ENCODE data around the gene JAG1.
A peak's percentile ranks its signal among the peaks of the same experiment; 100 is the strongest.

The JAG1 gene

DNA sequence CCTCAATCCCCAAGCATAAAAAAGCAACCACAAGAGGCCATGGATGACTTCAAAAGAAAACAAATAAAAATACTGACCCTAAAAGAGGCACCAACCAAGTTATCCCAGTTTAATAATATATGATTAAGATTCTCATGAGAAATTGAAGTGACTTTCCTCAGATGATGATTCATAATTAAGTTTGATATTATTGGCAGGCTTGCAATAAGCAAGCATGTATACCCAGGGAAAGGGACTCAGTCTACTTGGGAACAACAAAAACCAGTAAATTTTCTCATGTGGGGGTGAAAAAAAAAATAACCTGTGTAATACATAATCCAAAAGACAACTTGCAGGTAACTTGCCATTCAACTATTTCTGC is 19.6 kb downstream of the JAG1 start:
- no peak for DNase-seq (ENCODE audit: low read depth)
- no peak overlapping the region for H3K4me3 ChIP-seq (replicated peaks; ENCODE audit: low read depth, low read length)
- TF ChIP-seq, protein P1, sequence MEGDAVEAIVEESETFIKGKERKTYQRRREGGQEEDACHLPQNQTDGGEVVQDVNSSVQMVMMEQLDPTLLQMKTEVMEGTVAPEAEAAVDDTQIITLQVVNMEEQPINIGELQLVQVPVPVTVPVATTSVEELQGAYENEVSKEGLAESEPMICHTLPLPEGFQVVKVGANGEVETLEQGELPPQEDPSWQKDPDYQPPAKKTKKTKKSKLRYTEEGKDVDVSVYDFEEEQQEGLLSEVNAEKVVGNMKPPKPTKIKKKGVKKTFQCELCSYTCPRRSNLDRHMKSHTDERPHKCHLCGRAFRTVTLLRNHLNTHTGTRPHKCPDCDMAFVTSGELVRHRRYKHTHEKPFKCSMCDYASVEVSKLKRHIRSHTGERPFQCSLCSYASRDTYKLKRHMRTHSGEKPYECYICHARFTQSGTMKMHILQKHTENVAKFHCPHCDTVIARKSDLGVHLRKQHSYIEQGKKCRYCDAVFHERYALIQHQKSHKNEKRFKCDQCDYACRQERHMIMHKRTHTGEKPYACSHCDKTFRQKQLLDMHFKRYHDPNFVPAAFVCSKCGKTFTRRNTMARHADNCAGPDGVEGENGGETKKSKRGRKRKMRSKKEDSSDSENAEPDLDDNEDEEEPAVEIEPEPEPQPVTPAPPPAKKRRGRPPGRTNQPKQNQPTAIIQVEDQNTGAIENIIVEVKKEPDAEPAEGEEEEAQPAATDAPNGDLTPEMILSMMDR (IDR thresholded peaks at IDR 0.05; ENCODE audit: low read length, missing control alignments), result no peak

DNA sequence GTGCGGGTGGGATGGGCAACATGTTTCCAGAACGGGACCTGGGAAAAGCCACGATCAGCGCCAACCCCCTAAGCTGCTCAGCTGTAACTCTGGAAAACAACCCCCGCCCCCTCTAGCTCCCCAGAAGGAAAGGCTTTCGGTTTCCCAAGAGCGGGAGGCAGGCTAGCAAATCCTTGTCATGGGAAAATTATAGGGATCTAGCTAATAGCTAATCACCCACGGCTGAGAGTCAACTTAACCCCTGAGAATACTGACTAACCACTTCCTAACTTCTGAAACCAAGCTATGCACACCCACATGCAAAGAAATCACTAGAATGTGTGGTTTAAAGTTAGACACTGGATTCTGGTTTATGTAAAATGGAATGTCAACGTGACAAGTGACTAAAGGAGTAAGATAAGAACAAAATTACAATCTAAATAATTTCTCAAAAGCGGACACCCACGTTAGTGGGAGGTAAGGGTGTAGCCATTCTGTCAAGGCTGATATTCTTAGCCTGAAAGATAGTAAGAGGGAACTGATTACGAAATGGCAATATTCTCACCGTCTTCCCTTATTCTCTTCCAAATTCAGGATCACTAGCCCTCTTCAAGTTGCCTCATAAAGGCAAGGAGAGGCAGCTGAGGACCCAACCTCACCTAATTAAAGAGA is 20.1 kb downstream of the JAG1 start:
- TF ChIP-seq, protein P1 (IDR thresholded peaks at IDR 0.05; ENCODE audit: low read length, missing control alignments), result no peak
- DNase-seq (ENCODE audit: low read depth), result peak; percentile 83

GRCh38 chr20:10652660-10653261 is 21.0 kb downstream of the JAG1 start:
- no peak for DNase-seq (ENCODE audit: low read depth)
- TF ChIP-seq, protein P1 (IDR thresholded peaks at IDR 0.05; ENCODE audit: low read length, missing control alignments), result no peak
- H3K4me3 ChIP-seq (replicated peaks; ENCODE audit: low read depth, low read length), result peak overlapping the region; percentile 12

More for the DNA sequence above, 20.1 kb downstream of the JAG1 start:
- H3K4me3 ChIP-seq (replicated peaks; ENCODE audit: low read depth, low read length), result no peak overlapping the region

GRCh38 chr20:10652185-10652584 is 21.6 kb downstream of the JAG1 start:
- no peak for DNase-seq (ENCODE audit: low read depth)
- no peak overlapping the region for H3K4me3 ChIP-seq (replicated peaks; ENCODE audit: low read depth, low read length)
- TF ChIP-seq, protein P1 (IDR thresholded peaks at IDR 0.05; ENCODE audit: low read length, missing control alignments), result no peak

DNA sequence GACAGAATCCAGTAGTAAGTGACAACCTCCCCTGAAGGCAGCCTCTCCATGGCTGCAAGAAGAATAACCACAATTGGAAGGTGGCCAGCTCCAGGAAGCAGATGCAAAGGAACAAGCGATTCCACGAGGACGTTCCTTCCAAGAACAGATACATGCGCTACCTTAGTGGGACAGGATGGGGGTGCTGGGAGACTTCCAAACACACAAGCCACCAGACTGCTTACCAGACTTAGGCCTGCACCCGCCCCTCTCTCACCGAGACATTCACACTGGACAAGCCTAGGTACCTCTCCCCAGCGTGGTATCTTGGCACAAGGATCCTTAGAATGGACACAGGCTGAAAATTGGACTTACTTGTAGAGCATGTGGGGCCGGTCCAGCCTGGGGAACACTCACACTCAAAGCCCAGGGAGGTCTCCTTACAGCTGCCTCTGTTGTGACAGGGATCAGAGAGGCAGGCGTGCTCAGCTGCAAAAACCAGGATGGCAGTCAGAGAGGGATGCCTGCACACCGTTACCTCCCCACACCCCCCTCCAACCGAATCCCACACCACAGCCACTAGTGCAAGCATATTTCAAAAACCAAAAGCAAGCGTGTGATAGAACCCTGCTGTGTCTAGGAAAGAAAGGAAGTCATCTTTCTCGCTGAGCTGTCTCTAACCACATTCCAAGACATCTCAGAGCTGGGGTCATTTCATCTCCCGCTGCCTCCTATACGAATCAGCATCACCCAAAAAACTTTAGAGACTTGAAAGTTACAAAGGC is 22.4 kb downstream of the JAG1 start:
- peak; percentile 70 for DNase-seq (ENCODE audit: low read depth)
- H3K4me3 ChIP-seq (replicated peaks; ENCODE audit: low read depth, low read length), result no peak overlapping the region
- TF ChIP-seq, protein P1 (IDR thresholded peaks at IDR 0.05; ENCODE audit: low read length, missing control alignments), result no peak

DNA sequence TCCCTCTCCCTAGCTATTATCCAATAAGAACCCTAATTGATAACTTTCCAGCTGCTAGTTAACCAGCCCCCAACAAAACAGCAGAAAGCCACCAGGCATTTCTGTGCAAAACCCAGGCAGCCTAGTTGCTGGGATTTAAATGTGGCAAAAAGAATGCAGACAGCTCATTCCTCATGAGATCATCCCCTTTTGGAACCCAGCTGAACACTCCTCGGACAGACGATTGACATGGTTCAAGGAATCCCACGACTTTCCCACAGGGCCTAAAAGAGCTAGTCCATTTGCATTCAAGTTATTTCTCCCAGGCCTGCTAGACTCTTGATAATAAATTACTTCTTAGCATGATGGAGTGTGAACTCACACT is 24.0 kb downstream of the JAG1 start:
- TF ChIP-seq, protein P1 (IDR thresholded peaks at IDR 0.05; ENCODE audit: low read length, missing control alignments), result no peak
- H3K4me3 ChIP-seq (replicated peaks; ENCODE audit: low read depth, low read length), result no peak overlapping the region
- DNase-seq (ENCODE audit: low read depth), result no peak
